GM18519 (cell line): ENCODE results near the gene RUVBL1.

Experiments
- ATAC-seq: cut with Tn5 transposase; IDR thresholded peaks from one replicate; pipeline ENCODE4 v1.9.1; 2021; ENCODE audit warnings: mild to moderate bottlenecking, moderate library complexity; ENCODE audit not compliant: unreplicated experiment, low FRiP score

Gene RUVBL1

GRCh38 chr3:128143496-128143895, 19.9 kb upstream of the RUVBL1 start:
- ATAC-seq: no peak

DNA sequence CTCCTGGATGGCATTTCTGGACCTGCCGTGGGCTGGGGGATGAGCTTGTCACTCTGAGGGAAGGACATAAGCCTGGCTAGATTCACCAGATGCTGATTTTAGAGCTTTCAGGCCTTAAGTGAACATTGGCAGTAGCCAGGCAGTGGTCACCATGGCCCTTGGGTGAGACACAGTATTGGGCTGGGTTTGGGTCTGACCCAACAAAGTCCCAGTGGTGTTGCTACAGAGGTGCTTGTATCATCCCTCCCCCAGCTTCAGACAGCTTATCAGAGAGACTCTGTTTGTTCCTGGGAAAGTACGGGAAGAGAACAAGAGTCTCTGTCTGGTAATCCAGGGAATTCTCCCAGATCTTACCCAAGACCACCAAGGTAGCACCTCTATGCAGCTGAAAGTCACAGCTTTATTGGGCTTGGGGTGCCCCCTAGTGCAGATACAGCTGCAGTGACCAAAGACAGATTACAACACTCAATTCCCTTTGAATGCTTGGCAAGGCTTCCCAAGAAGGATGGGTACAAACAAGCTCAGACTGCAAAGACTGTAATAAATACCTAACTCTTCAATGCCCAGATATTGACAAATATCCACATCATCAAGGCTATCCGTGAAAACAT, 9.8 kb upstream of the RUVBL1 start:
- no peak for ATAC-seq

GRCh38 chr3:128131897-128132646, 8.5 kb upstream of the RUVBL1 start:
- no peak for ATAC-seq

GRCh38 chr3:128128251-128128650, 4.6 kb upstream of the RUVBL1 start:
- ATAC-seq: no peak

GRCh38 chr3:128127236-128127635, 3.6 kb upstream of the RUVBL1 start:
- no peak for ATAC-seq

DNA sequence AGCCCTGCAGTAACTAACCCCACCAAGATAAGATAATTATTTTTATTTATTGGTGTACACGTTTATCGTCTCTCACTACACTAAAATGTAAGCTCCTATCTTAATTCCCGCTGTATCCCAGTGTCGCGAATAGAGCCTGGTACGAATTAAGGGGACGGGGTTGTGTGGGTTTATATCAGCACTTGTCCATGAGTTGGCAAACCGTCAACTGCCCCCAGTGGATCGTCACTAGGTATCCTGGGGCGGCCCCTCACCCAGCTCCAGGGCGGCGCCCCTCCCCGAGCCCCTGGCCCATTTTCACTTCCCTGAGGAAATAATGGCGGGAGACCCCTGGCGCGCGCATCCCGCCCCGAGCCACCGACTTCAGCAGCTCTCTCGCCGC, 465 bp downstream of the RUVBL1 start:
- no peak for ATAC-seq

- no peak for ATAC-seq
Measured at GRCh38 chr3:128122013-128122412, 1.6 kb downstream of the RUVBL1 start.

DNA sequence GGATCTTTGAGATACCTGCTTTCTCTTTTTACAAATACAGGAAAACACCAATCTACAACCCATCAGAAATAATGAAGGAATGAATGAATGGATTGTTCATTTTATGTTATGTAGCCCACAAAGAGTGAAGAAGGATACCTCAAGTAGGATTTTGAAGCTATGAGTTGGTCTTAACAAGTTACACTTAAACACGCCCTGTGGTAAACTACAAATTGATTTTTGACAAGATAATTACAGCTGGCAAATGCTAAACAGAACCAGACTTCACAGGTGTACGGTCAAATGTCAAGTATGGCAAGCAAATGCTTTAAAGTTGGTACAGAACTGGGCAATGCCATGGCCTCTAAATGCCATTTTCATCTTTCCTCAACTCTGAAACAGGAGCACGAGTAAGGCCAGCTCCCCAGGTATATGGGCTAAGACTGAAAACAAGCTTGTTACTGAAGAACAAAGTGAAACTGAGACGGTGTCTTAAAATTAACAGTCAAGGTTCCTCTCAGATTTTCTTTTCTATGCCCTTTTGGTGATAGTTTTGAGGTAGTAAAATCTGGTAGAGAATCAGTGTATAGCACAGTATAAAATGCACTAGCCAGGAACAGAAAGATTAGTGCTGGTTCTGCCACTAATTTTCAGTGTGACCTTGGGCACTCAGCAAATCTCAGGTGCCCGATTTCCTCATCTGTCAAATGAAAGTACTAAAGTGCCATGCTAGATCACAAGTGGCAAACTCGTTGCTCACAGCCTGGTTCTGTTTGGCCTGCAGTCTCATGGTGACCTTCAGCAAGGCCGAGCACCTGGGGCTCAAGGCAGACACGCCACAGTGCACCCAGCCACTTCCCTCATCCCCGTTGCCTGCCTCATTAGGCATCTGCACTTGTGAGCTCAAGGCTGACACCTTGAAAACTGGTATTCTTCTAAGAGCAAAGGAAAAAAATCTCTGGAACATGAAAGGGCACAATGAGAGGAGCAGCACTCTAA, 9.5 kb downstream of the RUVBL1 start:
- ATAC-seq: no peak

- ATAC-seq: no peak
Measured at GRCh38 chr3:128112357-128112968, 11.1 kb downstream of the RUVBL1 start.

DNA sequence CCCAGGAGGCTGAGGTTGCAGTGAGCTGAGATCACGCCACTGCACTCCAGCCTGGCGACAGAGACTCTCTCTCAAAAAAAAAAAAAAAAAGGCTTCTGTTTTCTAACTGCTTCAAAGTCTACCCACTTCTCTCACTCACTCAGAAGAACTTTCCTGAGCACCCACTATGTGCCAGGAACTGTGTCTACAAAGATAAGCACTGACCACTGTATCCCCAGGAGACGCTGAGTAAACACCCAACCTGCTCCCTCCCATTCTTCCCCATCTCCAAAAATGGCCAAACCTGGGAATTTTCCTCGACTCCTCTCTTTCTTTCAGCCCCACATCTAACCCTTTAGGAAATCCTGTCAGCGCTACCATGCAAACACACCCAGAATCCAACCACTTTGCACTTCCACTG, 12.5 kb downstream of the RUVBL1 start:
- ATAC-seq: no peak

- no peak for ATAC-seq
Measured at GRCh38 chr3:128107834-128108233, 15.8 kb downstream of the RUVBL1 start.

- no peak for ATAC-seq
Measured at GRCh38 chr3:128103136-128103676, 20.4 kb downstream of the RUVBL1 start.

- ATAC-seq: no peak
Measured at GRCh38 chr3:128100638-128101037, 23.0 kb downstream of the RUVBL1 start.

DNA sequence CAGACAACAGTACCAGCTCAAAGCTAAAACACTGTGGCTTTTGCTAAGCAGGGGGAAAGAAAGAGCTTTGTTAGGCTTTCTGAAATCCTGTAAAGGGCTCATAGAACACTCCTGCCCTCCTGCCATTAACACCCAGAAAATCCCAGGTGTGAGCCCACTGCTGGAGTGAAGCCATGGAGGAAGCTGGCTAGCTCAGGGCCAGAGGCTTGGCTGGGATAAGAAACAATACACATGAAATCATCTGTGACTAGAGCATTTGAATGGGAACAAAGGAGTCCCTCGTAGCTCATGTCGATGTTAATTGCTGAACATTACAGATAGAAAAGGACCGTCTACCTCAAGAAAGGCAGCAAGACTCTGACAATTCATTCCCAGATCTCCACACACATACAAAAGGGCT, 23.5 kb downstream of the RUVBL1 start:
- no peak for ATAC-seq

DNA sequence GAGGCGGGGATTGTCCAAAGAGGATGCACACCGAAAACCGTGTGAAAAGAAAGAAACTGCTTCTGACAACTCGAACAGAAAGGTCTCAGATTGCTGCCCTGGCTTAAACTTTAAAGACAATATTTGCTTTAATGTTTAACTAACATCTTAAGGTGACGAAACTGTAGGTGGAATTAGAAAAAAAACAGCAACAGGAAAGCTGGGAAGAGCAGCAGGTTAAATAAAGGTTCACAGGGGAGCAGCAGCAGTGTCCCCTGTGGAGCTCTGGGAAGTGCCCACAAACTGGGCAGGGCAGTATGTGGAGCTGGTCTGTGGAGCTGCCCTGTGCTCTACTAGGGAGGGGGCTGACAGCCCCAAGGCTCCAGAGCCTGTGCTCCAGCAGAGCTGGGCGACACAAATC, 25.4 kb downstream of the RUVBL1 start:
- no peak for ATAC-seq

- peak; percentile 68 for ATAC-seq
Measured at GRCh38 chr3:128095222-128095703, 28.3 kb downstream of the RUVBL1 start.

DNA sequence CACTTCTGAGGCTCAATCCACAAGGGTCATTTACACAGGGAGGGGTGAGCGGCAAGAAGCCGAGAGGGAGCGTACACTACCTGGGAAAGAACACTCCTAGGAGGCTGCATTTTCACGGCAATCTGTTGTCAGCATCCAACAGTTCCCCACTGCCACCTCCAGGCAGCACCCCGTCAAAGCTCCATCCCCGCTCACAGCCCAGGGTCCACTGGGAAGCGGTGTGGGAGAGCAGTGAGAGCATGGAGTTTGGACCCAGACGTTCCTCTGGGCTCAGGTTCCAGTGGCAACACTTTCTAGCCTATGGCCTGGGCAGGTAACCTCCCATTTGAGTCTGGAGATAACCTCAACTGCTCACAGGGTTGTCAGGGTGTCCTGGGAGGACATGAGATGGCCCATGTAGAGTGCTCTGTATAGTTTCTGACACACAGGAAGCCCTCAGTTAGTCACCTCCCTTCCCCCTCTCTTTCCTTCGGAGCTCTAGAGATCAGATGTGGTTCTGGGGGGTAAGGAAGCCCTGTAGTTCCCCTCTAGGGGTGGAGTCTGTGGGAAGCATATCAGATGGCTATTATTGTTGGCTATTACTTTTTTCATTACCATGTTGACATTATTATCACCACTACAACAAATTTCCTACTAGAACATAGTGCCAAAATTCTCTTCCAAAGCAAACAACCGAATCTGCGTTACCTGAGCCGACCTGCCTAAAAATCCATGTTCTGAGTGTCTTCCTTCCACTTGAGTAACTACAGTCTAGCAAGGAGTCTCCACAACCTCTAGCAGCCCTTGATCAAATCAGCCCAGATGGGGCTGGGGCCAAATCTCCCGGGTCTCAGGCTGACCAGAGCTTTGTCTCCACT, 29.1 kb downstream of the RUVBL1 start:
- no peak for ATAC-seq

- no peak for ATAC-seq
Measured at GRCh38 chr3:128091586-128091985, 32.0 kb downstream of the RUVBL1 start.

GRCh38 chr3:128089135-128089534, 34.5 kb downstream of the RUVBL1 start:
- no peak for ATAC-seq

GRCh38 chr3:128084675-128085021, 39.0 kb downstream of the RUVBL1 start:
- ATAC-seq: no peak
